HG03025 (cell line): ENCODE measurements around the gene GPATCH2.

Experiments used
- ATAC-seq: cut with Tn5 transposase; IDR thresholded peaks from one replicate; pipeline ENCODE4 v1.9.1; 2021; ENCODE audit warnings: mild to moderate bottlenecking, moderate library complexity; ENCODE audit not compliant: unreplicated experiment, low FRiP score

Gene GPATCH2

GRCh38 chr1:217462159-217462558 is 168.7 kb downstream of the GPATCH2 start:
- no peak for ATAC-seq

- no peak for ATAC-seq
Observed at GRCh38 chr1:217457016-217457415, 173.9 kb downstream of the GPATCH2 start.

- no peak for ATAC-seq
Observed at GRCh38 chr1:217456261-217456660, 174.6 kb downstream of the GPATCH2 start.

- no peak for ATAC-seq
Observed at GRCh38 chr1:217453816-217454215, 177.1 kb downstream of the GPATCH2 start.

DNA sequence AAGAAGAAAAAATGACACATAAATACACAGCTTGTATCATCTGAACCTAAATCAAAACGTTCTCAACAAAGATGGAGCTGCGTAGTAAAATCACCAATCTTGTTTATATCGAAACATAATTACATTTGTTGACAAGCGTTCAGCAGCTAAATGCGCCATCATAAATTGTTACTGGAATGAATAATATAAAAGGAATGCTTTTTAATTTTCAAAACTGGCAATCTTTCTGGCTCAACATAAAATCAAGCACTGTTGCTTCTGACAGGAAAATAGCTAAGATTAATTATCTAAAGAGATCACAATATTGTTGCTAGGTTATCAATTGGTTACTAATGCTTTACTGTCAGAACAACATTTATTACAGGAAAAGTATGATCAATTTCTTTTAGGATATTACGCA is 181.5 kb downstream of the GPATCH2 start:
- no peak for ATAC-seq

DNA sequence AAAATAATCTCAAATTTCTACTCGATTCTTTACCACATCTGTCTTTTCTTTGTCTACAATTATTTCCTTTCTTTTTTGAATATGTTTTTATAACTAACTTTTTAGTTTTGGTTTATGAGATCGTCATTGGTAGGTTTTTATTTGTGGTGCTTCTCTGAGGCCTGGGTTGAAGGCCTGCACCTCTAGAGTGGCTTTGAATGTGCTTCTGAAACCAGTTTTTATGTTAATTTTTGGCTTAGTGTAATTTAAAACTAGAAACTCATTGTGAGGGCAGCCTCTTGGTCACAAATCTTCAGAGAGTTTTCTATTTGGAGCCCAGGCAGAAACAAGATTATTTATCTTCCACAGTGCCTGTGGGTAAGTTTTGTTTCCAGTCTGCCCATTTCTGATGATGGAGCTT is 187.0 kb downstream of the GPATCH2 start:
- ATAC-seq = no peak

DNA sequence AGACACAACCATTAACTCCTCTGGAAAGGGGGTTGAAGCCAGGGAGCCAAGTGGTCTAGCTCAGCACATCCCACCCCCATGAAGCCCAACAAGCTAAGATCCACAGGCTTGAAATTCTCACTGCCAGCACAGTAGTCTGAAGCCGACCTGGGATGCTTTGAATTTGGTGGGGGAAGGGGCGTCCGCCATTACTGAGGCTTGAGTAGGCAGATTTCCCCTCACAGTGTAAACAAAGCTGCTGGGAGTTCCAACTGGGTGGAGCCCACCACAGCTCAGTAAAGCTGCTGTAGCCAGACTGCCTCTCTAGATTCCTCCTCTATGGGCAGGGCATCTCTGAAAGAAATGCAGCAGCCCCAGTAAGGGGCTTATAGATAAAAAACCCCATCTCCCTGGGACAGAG is 193.5 kb downstream of the GPATCH2 start:
- ATAC-seq = no peak

- no peak for ATAC-seq
Observed at GRCh38 chr1:217435204-217435603, 195.7 kb downstream of the GPATCH2 start.

GRCh38 chr1:217433664-217434063 is 197.2 kb downstream of the GPATCH2 start:
- no peak for ATAC-seq

- ATAC-seq = no peak
Observed at GRCh38 chr1:217432339-217432738, 198.6 kb downstream of the GPATCH2 start.

- ATAC-seq = no peak
Observed at GRCh38 chr1:217431395-217431794, 199.5 kb downstream of the GPATCH2 start.

DNA sequence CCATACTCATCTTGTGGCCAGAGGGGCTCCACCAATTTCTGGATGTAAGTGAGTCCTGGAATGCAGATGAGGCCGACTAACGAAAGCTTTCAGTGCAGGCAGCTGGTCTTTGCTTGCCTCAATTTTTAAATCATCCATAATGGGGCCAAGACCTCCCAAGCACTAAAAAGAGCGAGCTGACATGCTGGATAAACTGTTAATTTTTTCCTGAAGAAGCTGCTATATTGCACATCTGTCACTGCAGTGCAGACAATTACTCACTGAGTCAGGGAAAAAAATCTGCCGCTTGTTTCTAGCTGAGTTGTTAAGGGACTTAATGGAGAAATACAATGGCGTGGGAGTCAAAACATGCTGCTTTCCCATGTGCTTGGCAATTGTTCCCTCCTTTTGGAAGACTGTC is 205.5 kb downstream of the GPATCH2 start:
- no peak for ATAC-seq

DNA sequence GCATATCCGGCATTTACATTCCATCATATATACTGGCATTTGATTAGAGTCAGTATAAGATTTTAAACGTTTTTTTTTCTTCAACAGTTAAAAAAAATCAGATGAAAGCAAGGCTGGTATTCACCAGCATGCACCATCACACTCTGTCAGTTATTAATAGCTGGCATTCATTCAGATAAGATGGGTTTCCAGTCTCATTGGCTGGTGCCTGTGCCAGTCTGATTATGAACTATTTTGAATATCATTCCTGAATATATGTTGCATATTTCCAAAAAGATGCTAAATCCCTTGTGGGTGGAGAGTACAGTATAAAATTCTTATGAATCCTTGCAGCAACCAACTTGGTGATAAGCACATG is 211.7 kb downstream of the GPATCH2 start:
- ATAC-seq = no peak

DNA sequence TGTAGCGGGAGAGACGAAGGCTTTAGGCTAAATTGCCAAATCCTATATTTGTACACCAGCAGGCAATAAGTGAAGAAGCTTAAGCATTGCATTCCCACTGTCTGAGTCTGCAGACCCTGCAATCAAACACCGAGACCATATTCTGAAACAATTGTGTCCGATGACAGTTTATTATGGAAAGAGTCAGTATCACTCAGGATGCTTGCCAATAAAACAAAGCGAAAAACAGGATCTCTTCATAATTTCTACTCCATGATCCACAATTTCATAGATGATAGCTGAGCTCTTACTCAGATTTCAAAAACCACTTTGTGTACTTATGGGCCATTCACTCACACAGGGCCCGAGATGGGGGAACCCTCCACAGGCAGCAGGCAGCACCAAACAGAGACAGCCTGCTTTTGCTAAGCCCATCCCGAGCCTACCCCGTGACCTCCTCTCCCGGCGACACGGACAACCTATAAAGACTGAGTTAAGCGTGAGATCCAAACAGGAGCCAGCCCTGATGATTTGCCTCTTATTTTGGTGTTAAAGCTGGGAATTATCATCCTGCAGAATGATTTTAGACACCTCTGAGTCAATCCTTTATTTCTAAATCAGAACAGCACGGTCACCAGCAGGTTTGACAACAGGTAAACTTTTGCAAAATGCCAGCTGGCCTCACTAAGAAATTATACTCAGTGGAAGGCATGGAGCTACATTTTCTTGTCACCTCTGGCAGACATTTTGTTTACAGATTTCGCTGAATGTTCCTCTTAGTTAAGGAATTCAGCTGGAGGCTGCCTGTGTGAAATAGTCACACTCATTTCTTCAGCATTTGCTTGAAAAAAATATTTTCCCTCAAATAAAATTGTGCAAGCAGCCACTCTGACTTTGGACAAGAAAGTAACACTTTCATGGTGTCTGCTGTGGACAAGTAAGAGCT is 212.4 kb downstream of the GPATCH2 start:
- no peak for ATAC-seq

DNA sequence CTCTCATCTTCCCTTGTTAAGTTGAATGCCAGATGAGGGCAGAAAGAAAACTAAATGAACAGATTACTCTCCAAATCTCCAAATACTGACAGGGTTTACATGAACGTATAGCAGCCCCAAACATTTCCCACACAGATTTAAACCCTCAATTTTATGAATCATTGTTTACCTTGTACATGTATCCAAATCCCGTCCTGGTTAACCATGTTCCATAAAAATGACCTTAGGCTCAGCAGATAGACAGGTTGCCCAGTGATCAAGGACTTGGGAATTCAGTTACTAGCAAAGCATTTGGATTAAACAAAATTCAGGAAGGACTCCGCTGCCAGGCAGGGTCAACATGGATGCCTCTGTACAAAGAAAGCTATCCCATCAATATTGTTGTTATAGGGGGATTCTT is 213.5 kb downstream of the GPATCH2 start:
- no peak for ATAC-seq

- no peak for ATAC-seq
Observed at GRCh38 chr1:217407534-217408001, 223.3 kb downstream of the GPATCH2 start.

DNA sequence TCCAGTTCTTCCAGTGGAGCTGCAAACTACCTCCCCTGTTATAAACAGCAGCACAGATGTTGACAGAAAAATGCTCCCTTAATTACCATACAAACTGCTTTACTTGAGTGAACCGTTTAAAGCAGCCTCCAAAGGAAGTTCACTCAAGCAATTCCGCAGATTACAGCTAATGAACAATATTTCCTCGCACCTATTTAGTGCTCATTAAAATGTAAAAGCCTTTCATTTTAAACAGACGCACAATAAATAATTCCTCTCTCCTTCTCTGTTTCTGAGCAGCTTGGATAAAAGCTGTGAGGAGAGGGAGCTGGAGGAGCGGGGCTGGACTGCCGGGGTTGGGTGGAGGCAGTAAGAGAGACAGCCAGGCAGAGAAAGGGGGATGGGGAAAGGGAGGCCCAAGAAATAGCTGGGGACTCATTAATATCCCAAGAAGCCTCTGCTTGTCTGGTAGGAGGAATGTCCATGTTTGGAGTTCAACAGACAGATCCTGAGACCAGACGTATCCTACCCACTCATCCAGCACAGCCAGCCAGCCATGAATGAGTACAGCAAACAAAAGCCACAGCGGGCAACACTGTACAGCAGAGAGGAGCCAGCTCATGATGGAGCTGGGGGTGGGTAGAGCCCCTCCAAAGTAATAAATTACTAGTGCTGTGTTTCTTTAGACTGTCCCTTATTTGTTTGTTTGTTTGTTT is 227.7 kb downstream of the GPATCH2 start:
- ATAC-seq = no peak

DNA sequence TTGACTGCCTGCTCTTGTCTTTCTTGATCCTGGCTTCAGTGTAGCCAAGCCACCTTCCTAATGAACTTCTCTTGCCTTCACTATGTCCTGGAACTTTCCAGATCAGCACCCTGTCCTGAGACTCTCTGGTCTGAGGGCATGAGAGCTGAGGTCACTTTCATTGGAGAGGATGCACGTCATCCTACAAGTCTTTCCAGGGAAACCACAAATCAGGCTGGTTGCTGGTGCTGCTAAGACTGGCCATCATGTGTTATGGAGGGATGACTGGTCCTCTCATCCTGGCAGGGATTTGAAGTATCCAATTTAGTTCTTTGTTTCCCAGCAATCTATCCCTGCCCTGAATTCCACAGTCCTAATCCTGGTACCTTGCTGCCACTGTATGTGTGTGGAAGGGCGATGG is 228.6 kb downstream of the GPATCH2 start:
- no peak for ATAC-seq

- no peak for ATAC-seq
Observed at GRCh38 chr1:217393896-217394295, 237.0 kb downstream of the GPATCH2 start.

- ATAC-seq = no peak
Observed at GRCh38 chr1:217392441-217392840, 238.4 kb downstream of the GPATCH2 start.

DNA sequence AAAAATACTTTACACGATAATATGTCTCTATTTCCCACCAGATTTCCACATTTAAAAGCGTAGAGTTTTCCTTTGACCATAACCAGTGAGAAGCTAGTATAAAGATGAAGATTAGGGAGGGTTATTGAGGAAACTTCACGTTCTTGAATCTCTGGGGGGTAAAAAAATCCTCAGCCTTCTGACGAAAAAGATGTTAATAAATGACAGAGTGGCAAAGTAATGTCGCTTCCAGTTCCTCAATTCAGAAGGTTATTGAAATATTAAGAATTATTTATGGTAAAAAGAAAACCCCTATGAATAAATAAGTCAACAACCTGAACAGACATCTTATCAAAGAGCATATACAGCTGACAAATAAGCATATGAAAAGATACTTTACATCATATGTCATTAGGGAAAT is 241.0 kb downstream of the GPATCH2 start:
- no peak for ATAC-seq
